Peyer's patch (tissue), 4 donors: ENCODE measurements around the gene EXD3. TPM values are rescaled to one million over a fixed set of nuclear protein-coding genes. Genes with fewer than 3 reads are reported as not detected.
"Not testable (repeated sequence)": the region's sequence is repeated elsewhere in the genome, so short reads cannot be mapped to it uniquely, and the experiment has no call there.

Experiments
- DNase-seq, 3 donors: peaks; one replicate each; pipeline ENCODE4 v3.0.0-alpha.2; 2017 to 2019
- H3K27ac ChIP-seq, 4 donors: fragments of 200-600 bp; sonication (generic); one replicate each; pipeline ENCODE4 v1.5.1; 2016 to 2019
- H3K27me3 ChIP-seq, 2 donors: fragments of 200-600 bp; sonication (generic); one replicate each; pipeline ENCODE4 v1.5.1; 2019
- H3K36me3 ChIP-seq, 3 donors: fragments of 200-600 bp; sonication (generic); one replicate each; pipeline ENCODE4 v1.5.1; 2016 to 2019
- H3K4me1 ChIP-seq, 4 donors: fragments of 200-600 bp; sonication (generic); one replicate each; pipeline ENCODE4 v1.5.1; 2016 to 2019
- H3K4me3 ChIP-seq, 4 donors: fragments of 200-600 bp; sonication (generic); 1 replicate in 3 of 4; 2 replicates in 1 of 4; pipeline ENCODE4 v1.5.1; 2016 to 2019; ENCODE audit warnings: mild to moderate bottlenecking in 1 of 4
- H3K9me3 ChIP-seq, 4 donors: fragments of 200-600 bp; sonication (generic); one replicate each; pipeline ENCODE4 v1.5.1; 2016 to 2019; ENCODE audit warnings: mild to moderate bottlenecking in 1 of 4
- CTCF ChIP-seq, 6 experiments: fragments of 450-650 bp in 4 of 6; fragments of 200-600 bp in 2 of 6; sonication (generic) in 1 of 6; IDR thresholded peaks; one replicate each; pipeline ENCODE4 v1.5.1; 2017 to 2019; ENCODE audit warnings: antibody characterized with exemption in 6 of 6, mild to moderate bottlenecking in 3 of 6, moderate library complexity in 1 of 6
- POLR2A ChIP-seq, 2 donors: fragments of 450-650 bp; IDR thresholded peaks; one replicate each; pipeline ENCODE4 v1.5.1; 2017; ENCODE audit warnings: antibody characterized with exemption in 2 of 2, mild to moderate bottlenecking in 2 of 2, moderate library complexity in 2 of 2
- total RNA-seq, 4 donors: library from RNA; depleted of rRNA; stranded (reverse); fragments of >200 nt; gene quantifications; one replicate each; pipeline ENCODE4 v1.1.0, GENCODE V29; 2016

The EXD3 gene
- total RNA-seq, 4 donors from 2014 or later: 38.7 to 82.4 (median 61.6) TPM

GRCh38 chr9:137262909-137263285, 160.1 kb downstream of the EXD3 start:
- Histone ChIP-seq H3K27ac (no peak overlapping the region), H3K36me3 (peaks cover 0 to 54% (median 0%) of the 10 kb centered on the region in 3 donors), H3K4me3 (no peak overlapping the region), H3K9me3 (no peaks in the 10 kb centered on the region), H3K27me3 (no peaks in the 10 kb centered on the region), H3K4me1 (peaks cover 0 to 3% (median 0%) of the 10 kb centered on the region in 4 donors)
- no peak for DNase-seq
- TF ChIP-seq POLR2A (IDR thresholded peaks at IDR 0.05) (no peak), CTCF (IDR thresholded peaks at IDR 0.05) (no peak)

DNA sequence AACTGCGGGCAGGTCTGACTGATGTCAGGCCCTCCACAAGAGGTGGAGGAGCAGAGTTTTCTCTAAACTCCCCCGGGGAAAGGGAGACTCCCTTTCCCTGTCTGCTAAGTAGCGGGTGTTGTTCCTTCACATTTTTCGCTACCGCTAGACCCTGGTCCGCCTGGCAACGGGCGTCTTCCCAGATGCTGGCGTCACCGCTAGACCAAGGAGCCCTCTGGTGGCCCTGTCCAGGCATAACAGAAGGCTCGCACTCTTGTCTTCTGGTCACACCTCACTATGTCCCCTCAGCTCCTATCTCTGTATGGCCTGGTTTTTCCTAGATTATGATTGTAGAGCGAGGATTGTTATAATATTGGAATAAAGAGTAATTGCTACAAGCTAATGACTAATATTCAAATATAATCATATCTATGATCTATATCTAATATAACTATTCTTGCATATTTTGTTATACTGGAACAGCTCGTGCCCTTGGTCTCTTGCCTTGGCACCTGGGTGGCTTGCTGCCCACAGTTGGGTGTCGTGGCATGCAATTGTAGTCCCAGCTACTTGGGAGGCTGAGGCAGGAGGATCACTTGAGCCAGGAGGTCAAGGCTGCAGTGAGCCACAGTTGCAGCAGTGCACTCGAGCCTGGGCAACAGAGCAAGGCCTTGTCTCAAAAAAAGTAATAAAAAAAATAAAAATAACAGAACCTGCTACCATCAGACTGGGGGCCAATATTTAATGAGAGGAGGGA, 160.6 kb downstream of the EXD3 start:
- peak in 5 of 6 experiments; percentile 16 to 51 (median 47) for TF ChIP-seq CTCF (IDR thresholded peaks at IDR 0.05)
- not testable (repeated sequence) for H3K27ac ChIP-seq, H3K27me3 ChIP-seq, H3K9me3 ChIP-seq, H3K4me3 ChIP-seq, H3K4me1 ChIP-seq, DNase-seq
- H3K36me3 ChIP-seq: peaks cover 0 to 56% (median 0%) of the 10 kb centered on the region in 3 donors

Other genes starting within 250 kb of the EXD3 start
- gene ANAPC2, start 234.6 kb downstream of the EXD3 start, total RNA-seq: 100 to 1,000 TPM in 2 of 4 donors, 10 to 100 TPM in 2; 37.7 to 118 (median 78.7) TPM
- gene SSNA1, start 234.5 kb downstream of the EXD3 start, total RNA-seq: 10 to 100 TPM; 58.6 to 82.0 (median 71.6) TPM
- 100 to 1,000 TPM in 3 of 4 donors, 10 to 100 TPM in 1; 28.1 to 167 (median 130) TPM for gene TPRN, start 222.4 kb downstream of the EXD3 start, total RNA-seq
- gene TMEM203, start 217.5 kb downstream of the EXD3 start, total RNA-seq: 10 to 100 TPM; 11.6 to 33.5 (median 27.6) TPM
- 10 to 100 TPM; 16.3 to 39.2 (median 25.1) TPM for gene NDOR1, start 217.5 kb downstream of the EXD3 start, total RNA-seq
- 1 to 10 TPM in 2 of 4 donors, not detected in 2; 4.4 to 5.9 TPM for gene RNF208, start 200.9 kb downstream of the EXD3 start, total RNA-seq
- gene CYSRT1, start 198.0 kb downstream of the EXD3 start, total RNA-seq: 1 to 10 TPM in 2 of 4 donors, not detected in 2; 1.3 to 1.9 TPM
- gene RNF224, start 195.7 kb downstream of the EXD3 start, total RNA-seq: not detected
- gene SLC34A3, start 192.3 kb downstream of the EXD3 start, total RNA-seq: 10 to 100 TPM in 2 of 4 donors, 1 to 10 TPM in 1, not detected in 1; 4.0 to 14.8 (median 13.3) TPM
- 100 to 1,000 TPM; 174 to 409 (median 322) TPM for gene TUBB4B, start 181.9 kb downstream of the EXD3 start, total RNA-seq
- not detected for gene STPG3, start 171.9 kb downstream of the EXD3 start, total RNA-seq
- gene NELFB, start 167.8 kb downstream of the EXD3 start, total RNA-seq: 10 to 100 TPM; 47.4 to 57.8 (median 50.2) TPM
- gene TOR4A, start 145.4 kb downstream of the EXD3 start, total RNA-seq: 10 to 100 TPM; 33.8 to 45.7 (median 39.2) TPM
- 10 to 100 TPM; 35.3 to 56.1 (median 43.8) TPM for gene NRARP, start 120.9 kb downstream of the EXD3 start, total RNA-seq
- gene NOXA1, start 231 bp upstream of the EXD3 start, total RNA-seq: 10 to 100 TPM; 28.2 to 37.3 (median 33.2) TPM
- gene ENTPD8, start 18.2 kb upstream of the EXD3 start, total RNA-seq: 100 to 1,000 TPM in 2 of 4 donors, 10 to 100 TPM in 2; 26.4 to 143 (median 104) TPM
- 100 to 1,000 TPM in 3 of 4 donors, 10 to 100 TPM in 1; 47.0 to 135 (median 117) TPM for gene NSMF, start 36.2 kb upstream of the EXD3 start, total RNA-seq
- gene PNPLA7, start 127.2 kb upstream of the EXD3 start, total RNA-seq: 10 to 100 TPM; 11.4 to 48.6 (median 27.2) TPM
- gene MRPL41, start 128.7 kb upstream of the EXD3 start, total RNA-seq: 10 to 100 TPM; 55.3 to 89.5 (median 84.8) TPM
- gene DPH7, start 155.8 kb upstream of the EXD3 start, total RNA-seq: 10 to 100 TPM; 21.9 to 52.5 (median 44.5) TPM
- gene ZMYND19, start 167.3 kb upstream of the EXD3 start, total RNA-seq: 10 to 100 TPM in 2 of 4 donors, 1 to 10 TPM in 2; 8.8 to 16.8 (median 12.9) TPM
- gene ARRDC1, start 182.5 kb upstream of the EXD3 start, total RNA-seq: 100 to 1,000 TPM; 102 to 341 (median 175) TPM
- gene EHMT1, start 195.8 kb upstream of the EXD3 start, total RNA-seq: 100 to 1,000 TPM in 3 of 4 donors, 10 to 100 TPM in 1; 77.2 to 300 (median 161) TPM